T-helper 22 cell (primary cell): ENCODE results near the gene BABAM2.
"Not testable (repeated sequence)": the region's sequence is repeated elsewhere in the genome, so short reads cannot be mapped to it uniquely, and the experiment has no call there.

ENCODE experiments used
- DNase-seq: peaks from one replicate; pipeline ENCODE4 v3.0.0-alpha.2; 2020; ENCODE audit warnings: low read depth

Gene BABAM2

DNA sequence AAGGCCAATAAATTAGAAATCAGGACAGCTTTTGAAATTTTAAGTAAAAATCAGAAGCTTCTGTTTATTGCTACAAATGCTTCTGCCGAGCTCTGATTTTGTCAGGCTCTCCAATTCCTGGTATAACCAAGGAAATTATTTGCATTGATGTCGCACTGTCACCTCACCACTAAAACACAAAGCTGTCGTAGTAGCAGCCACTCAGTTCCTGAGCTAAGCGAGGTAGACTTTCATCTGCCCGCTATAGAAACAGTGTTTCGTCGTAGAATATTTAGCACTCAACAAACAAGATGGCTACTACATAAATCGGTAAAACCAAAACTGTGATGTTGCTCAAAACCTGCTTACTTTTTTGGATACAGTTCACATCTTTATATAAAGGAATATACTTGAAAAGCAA lies 360.8 kb downstream of the BABAM2 start:
- no peak for DNase-seq

DNA sequence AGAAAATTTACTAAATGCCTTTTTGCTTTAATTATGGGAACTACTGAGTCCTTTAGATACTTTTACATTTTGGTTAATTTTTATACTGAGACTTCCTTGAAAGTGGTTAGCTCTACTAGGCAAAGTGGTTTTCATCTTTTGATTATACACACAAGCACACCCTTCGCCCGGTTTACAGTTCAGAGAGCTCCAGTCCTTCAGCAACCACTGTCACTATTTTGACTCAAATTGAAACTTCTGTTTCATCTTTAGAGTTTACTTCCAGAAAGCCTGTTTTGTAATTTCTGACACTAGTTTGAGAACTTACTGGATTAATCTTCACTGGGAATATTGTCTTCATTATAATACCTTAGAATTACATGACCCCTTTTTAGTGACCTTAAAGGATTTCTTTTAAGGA lies 361.8 kb downstream of the BABAM2 start:
- no peak for DNase-seq

DNA sequence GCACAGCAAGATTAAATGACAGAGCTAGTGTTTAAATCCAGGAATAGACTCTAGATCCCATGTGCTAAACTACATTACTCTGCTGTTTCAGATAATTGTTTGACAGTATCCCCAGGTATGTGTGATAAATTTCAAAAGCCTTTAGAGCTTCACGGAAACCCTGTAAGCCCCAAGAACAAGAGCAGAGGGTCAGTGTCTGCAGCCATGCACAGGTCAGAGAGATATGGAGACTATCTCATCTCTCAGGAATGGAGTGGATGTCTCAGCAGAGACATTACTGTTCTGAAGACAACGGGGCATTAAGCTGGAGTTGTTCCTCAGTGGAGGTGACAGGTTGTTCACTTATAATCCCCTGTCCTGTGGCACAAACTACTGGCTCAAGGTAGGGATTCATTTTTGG lies 363.0 kb downstream of the BABAM2 start:
- no peak for DNase-seq

DNA sequence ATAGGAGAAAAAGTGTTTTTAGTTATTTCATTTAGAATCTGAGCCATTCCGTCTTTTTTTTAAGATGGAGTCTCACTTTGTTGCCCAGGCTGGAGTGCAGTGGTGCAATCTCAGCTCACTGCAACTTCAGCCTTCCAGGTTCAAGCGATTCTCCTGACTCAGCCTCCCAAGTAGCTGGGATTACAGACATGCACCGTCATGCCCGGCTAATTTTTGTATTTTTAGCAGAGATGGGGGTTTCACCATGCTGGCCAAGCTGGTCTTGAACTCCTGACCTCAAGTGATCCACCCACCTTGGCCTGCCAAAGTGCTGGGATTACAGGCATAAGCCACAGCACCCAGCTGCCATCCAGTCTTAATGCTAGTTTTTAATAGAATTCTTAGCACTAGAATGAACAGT lies 364.7 kb downstream of the BABAM2 start:
- not testable (repeated sequence) for DNase-seq

DNA sequence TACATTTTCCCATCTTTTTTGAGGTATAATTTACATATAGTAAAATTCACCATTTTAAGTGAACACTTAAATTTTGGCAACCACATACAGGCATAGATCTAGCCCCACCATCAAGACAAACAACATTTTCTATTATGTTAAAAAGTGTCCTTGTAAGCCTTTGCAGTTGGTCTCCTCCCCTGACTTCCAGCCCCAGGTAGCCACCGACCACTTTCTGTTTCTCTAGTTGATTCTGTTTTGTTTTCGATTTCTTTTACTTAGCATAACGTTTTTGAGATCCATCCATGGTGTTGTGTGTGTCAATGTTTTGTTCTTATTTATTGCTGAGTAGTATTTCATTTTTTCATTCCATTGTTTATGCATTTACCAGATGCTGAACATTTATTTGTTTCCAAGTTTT lies 366.7 kb downstream of the BABAM2 start:
- DNase-seq: no peak

DNA sequence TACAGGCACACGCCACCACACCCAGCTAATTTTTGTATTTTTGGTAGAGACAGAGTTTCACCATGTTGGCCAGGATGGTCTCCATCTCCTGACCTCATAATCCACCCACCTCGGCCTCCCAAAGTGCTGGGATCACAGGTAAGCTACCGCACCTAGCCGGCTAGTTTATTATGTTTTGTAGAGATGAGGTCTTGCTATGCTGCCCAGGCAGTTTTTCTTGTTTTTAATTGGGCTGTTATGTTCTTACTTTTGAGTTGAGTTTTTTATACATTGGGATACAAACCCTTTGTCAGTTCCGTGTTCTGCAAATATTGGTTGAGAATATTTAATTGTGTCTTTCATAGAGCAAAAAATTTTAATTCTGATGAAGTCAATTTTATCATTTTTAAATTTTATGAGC lies 368.7 kb downstream of the BABAM2 start:
- not testable (repeated sequence) for DNase-seq

DNA sequence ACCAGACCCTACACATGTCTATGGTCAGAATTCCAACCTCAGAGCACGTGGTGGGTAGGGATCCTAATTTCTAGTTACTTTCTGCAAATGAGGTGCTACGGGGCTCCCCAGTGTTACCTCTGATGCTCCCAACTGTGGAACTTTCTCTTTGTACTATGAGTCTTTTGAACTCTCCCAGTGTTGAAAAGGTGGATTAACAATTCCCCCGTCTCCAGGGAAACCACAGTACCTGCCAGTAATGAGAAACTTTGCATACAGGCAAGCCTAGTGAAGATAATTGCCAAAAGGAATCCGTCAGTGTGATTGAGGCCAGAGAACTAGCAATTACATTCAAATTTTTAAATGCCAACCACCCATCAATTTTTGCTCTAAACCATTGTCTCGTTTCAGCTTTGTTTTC lies 373.2 kb downstream of the BABAM2 start:
- DNase-seq: no peak

DNA sequence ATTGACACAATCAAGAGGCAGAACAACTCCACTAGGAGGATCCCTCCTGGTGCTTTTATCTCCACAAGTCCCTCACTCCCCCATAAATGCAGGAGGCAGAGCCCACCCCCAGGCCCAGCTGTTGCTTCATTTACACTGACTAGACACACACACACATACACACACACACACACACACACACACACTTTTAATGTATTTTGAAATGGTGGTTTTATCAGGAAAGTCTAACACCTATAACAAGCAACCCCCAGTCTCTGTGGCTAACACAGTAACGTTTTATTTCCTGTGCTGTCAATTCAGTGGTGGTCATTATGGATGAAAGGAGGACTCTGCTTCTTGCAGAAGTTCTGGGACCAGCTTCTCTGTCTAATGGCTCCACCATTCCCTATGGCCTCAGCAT lies 376.8 kb downstream of the BABAM2 start:
- no peak for DNase-seq

DNA sequence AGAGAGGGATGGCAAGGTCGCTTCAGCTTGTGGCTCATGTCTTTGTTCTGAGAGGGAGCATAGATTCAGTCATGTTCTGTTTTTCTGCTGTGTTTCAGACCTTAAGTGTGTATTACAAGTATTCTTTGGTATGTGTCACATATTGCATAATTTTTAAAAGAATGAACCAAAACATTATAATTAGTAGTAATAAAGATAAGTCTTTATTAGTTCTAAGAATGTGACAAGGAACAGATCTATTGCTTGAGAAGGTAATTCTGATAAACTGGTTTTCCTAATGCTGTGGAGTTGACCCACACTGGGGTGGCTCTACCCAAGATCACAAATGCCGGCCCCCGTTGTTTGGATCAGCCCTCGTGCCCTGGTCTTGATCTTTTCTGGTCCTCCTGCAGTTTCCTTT lies 377.9 kb downstream of the BABAM2 start:
- no peak for DNase-seq

DNA sequence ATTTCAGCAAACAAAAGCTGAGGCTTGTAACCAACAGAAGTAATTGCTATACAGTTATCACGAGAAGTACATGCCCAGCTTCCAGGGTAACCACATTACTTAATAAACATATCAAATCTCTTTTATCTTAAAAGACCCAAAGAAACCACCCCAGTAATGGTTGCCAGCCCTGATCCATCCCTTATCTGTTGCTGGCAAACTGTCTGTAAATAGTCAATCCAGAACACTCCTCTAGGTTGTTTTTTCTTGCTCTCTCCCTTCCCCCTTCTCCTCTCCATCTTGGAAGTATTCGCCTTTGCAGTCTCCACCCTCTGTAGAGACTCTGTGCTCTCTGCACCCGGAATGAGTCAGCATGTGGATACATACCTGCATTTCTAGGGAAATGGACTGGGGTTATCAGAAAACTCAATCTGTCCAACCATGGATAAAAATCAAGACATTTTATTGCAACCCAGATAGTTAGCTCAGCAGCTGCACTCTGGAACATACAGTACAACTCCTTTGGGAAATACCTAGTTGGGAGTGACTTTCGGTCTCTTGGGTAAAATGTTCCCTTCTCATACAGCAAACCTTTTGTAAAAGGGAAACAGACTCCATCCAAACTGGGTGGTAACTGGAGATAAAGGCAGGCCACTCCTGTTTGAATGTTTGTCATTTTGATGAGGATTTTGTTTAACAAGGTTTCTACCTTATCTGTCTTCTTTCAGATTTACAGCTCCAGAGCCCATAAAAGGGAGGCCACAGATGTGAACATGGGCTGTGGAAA lies 378.7 kb downstream of the BABAM2 start:
- DNase-seq: no peak

DNA sequence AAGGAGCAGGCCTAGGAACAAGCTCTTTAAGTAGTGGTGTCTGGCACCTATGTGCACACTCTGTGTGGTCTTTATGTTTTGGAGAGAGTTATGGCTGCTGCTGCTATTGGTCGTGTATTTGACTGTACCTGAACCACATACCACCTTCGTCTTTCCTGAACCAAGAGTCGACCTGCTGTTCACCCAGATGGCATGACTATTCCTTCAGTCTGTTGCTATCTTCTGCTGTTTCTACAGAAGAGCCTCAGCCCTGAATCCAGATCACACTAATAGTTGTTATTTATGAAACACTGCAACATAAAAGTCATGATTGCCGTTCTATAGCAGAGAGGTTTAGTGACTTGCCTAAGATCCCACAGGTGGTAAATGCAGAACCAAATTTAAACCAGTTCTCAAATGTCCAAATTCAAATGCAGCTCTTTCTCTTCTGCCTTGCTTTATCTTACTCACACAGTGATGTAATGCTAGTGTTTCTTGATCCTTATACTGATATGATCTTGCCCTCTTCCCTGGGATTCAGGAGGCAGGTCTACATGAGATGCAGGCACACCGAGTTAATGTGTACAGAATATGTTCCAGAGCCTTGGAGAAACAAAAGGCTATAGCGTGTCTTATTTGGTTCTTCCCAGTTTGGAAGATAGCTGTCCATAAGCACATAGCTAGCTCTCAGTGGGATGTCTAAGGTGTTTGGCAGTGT lies 380.1 kb downstream of the BABAM2 start:
- no peak for DNase-seq

DNA sequence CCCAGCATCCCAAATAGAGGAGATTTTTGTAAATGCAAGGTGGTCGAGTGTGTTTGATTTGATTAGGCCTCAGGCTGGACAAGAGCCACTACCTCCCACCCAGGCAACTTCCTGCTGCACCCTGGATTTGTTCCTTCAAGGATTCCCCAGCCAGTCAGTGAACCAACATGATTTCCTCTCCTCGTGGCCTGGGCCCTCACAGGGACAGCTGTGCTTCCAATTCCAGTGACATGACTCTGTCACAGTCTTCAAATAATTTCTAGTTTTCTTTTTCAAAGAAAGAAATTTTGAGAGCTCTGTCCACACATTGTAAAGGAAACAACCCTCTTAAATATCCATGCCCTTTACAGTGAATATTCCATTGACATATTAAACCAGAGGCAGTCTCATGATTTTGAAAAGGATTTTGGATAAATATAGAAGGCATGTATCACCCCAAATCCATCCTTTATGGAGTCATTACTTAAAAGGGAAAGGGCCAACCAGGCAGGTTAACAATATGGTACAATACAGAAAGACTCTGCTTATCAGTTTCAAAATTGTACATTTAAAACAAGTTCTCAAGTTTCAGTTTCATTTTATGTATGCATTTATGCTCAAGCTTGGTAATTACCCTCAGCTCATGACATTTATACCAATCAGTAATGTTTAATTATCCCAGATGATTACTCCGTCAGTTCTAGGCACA lies 380.8 kb downstream of the BABAM2 start:
- DNase-seq: no peak

DNA sequence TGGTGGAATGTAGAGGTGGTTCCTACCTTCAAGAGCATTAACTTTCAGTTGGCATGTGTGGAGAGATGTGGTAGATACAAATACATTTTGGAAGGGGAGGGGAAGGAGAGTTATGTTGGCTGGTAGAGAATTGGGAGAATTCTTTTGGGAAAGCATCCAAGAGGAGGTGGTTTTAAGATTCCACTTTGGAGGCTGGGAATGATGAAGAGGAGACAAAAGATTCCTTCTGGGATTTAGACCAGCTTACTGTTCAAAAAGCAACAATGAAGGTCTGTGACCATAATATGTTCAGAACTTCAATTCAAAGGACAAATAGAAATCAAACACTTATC lies 381.4 kb downstream of the BABAM2 start:
- DNase-seq: no peak

DNA sequence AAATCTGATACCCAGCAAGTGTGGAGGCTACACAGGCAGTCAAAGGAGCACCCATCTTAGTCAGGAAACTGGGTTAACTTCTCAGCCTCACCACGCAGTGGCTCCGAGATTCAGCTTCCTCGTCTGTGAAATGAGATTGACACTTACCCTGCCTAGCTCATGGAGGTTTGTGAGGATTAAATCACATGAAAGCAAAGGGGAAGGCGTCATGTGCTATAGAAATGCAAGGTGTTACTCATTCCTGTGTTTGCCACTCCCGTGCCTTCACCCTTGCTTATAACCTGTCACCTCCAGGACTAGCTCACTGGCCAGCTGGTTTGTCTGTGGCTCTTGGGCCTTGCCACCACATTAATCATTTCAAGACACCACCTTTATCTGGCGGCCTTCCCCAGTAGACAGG lies 383.2 kb downstream of the BABAM2 start:
- no peak for DNase-seq

DNA sequence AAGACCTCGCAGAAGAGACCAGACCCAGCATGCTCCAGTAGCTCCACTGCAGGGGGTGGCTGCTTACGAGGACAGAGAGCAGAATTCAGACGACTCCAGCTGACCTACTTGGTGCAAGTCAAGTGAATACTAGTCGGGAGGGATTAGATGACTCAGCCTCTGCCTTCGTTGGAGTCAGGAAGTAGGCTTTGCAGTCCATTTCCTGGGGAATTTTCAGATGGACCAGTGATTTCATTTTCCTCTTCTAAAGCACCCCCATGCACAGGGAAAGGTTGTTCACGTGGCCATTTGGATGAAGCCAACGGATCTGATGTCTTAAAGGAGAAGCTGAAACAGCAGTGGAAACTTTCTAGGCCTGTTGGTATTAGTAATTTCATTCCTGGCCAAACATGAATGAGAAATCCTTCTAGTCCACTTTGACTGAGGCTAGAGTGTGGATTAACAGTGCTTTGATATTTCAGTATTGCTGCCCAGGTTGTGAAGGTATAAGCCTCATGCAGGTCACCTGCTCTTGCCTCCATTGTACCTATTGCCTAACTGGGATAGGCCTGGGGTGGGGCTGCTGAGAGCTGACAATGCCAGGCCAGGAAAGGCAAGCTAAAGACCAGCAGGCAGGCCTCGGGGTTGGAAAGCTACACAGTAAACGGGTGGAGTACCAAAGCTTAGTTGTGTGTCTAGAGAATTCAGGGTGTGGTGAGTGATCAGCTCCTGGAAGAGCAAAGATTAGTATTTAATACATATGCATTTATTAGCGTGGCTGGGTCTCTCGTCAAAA lies 384.6 kb downstream of the BABAM2 start:
- no peak for DNase-seq

DNA sequence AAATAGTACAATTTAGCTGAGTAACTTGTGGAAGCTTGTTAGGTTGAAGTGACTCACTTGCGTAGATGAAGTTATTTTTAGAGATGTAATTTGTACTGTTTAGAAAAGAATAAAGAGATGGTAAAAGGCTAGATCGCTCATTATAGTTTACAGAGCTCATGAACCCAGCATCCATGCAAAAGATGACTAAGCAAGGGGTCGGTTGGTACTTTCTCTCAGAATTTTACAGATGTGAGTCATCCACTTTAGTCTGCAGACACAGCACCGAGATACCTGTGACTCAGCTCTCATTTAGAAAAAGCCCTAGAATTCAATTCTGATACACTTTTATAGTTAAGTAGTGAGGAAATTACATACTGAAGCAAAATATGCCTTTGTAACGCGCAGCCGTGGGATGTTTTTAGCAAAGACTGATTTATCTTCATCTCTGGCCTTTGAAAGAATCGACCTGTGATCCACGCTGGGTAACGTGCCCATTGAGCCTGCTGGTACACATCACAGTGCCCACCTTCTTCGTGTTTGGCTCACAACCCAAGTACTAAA lies 385.6 kb downstream of the BABAM2 start:
- no peak for DNase-seq

DNA sequence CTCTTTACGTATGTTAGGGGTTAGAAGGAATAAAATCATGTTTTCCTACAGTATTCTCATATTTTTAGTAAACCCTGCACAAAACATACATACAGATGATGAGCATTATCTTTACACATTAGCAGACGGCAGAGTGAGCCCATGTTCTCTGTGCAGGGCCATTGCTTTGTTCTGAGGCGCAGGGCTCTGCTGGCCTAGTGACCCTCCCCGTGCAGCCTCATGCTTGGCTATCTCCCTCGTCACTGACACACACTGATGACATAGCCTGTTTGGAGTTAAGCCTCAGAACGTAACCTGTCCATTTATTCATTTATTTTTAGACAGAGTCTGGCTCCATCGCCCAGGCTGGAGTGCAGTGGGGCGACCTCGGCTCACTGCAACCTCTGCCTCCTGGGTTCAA lies 386.3 kb downstream of the BABAM2 start:
- no peak for DNase-seq

DNA sequence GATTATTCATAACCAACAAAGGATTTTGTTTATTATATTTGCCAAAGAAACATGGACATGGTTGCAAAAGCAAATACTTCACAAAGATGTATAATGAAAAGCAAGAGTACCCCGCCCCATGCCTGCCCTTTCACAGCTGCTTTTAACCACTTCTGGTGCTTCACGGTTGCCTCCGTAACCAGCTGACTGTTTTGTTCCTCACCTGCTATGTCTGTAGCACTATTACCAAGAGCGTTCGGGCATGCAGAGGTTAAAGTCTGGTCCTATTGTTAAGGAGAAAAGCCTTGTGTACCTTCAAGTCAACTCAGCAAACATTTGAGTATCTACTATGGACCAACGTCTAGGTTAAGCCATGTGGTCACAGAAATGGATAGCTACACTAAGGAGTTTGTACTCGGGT lies 386.9 kb downstream of the BABAM2 start:
- DNase-seq: no peak

DNA sequence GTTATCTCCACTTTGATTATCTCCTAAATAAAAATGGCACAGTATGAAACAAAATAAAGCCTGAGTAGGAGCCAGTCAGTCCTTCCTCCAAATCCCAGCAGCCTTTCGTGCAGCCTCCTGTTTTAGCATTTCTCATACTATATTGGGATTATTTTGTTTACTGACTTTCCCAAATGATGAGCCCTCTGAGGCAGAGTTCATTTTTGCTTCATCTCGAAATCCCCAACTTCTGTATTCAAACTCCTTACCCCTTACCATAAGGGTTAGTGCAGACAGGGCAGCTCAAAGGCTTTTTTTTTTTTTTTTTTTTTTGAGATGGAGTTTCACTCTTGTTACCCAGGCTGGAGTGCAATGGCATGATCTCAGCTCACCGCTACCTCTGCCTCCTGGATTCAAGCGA lies 388.8 kb downstream of the BABAM2 start:
- DNase-seq: no peak

DNA sequence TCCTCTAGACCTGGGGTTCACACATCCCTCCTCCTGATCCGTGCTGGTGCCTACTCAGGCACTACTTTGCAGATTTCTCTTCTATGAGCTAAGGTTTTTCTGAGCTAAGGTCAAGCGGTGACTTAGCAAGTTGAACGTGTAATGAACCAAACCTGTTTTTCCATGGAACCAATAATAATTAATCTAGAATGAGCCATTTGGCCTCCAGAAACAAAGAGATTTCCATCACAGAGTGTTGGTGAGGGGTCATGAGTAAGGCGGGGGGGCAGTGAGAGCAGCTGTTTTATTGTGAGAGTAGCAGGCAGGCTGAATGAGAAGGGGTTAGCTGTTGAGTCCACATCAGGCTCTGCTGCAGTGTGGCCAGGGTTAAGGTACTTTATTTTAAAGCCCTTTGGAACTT lies 390.1 kb downstream of the BABAM2 start:
- no peak for DNase-seq

DNA sequence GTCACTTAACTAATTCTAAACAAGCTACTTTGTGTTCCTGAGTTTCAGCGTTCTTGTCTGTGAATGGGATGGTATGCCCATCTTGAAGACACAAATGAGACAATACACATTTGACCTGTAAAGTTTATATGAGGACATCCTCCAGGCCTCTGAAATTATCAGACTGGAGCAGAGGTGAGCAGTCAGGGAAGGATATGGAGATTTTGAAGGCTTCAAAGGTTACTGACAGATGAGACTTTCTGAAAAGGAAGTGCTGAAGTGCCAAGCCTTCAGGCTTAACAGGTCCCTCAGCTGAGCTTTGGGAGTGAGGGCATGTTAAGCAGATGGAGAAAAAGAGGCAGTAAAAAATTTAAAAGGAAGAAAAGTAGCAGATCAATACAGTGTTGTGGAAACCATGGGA lies 391.2 kb downstream of the BABAM2 start:
- DNase-seq: no peak

DNA sequence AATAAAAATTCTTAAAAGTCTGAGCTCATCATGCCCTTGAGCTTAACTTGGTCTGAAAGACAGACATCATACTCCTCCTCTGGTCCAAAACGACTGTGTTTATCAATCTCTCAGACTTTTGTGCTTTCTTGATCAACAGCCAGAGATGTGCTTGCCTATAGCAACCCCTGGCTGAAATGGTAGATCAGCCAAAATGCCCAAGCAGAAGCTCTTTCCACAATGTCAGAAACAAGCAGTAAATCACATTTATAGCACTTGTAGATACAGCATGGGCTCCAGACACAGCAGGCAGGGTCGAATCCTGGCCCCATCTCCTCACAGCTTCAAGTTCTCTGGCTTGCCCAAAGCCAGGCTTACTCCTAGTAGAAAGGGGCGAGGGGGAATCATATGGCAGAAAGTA lies 391.7 kb downstream of the BABAM2 start:
- no peak for DNase-seq
